ENCODE data around the gene P2RY11. TPM values are rescaled to one million over a fixed set of nuclear protein-coding genes. Genes with fewer than 3 reads are reported as not detected.
A peak's percentile ranks its signal among the peaks of the same experiment; 100 is the strongest.

P2RY11 gene
- polyA plus RNA-seq, 2 donors, result 6.6 to 12.8 TPM

GRCh38 chr19:10083911-10084310 lies 27.6 kb upstream of the P2RY11 start:
- Histone ChIP-seq H3K36me3 (ENCODE audit: control insufficient read depth in 2 of 2, insufficient read depth in 2 of 2, low read length in 1 of 2) (no peaks in the 10 kb centered on the region), H3K27ac (ENCODE audit: low read depth in 2 of 2, low read length in 1 of 2) (no peak overlapping the region), H3K27me3 (ENCODE audit: control insufficient read depth in 1 of 2, insufficient read depth in 2 of 2, low read length in 2 of 2) (no peaks in the 10 kb centered on the region), H3K9me3 (ENCODE audit: control insufficient read depth in 2 of 2, insufficient read depth in 1 of 2, low read depth in 1 of 2, low read length in 1 of 2) (no peaks in the 10 kb centered on the region), H3K4me1 (ENCODE audit: control insufficient read depth in 2 of 2, insufficient read depth in 2 of 2, low read length in 1 of 2) (no peaks in the 10 kb centered on the region), H3K4me3 (ENCODE audit: low read depth in 1 of 2, low read length in 2 of 2) (no peak overlapping the region)
- WGBS, 2 donors, result 78 to 83% methylated on average over 9 of the region's 9 CpGs

GRCh38 chr19:10084803-10085202 lies 26.7 kb upstream of the P2RY11 start:
- H3K27me3 ChIP-seq (ENCODE audit: control insufficient read depth in 1 of 2, insufficient read depth in 2 of 2, low read length in 2 of 2), result no peaks in the 10 kb centered on the region
- H3K4me1 ChIP-seq (ENCODE audit: control insufficient read depth in 2 of 2, insufficient read depth in 2 of 2, low read length in 1 of 2), result no peaks in the 10 kb centered on the region
- peaks cover 0 to 3% of the 10 kb centered on the region in 2 donors for H3K36me3 ChIP-seq (ENCODE audit: control insufficient read depth in 2 of 2, insufficient read depth in 2 of 2, low read length in 1 of 2)
- H3K9me3 ChIP-seq (ENCODE audit: control insufficient read depth in 2 of 2, insufficient read depth in 1 of 2, low read depth in 1 of 2, low read length in 1 of 2), result peaks cover 0 to 2% of the 10 kb centered on the region in 2 donors
- no peak overlapping the region for H3K4me3 ChIP-seq (ENCODE audit: low read depth in 1 of 2, low read length in 2 of 2)
- WGBS, 2 donors, result 68 to 71% methylated on average over 3 of the region's 3 CpGs
- H3K27ac ChIP-seq (ENCODE audit: low read depth in 2 of 2, low read length in 1 of 2), result no peak overlapping the region

GRCh38 chr19:10085641-10086590 lies 25.6 kb upstream of the P2RY11 start, which contains the start of gene SHFL:
Gene SHFL, plus strand, starts transcription at chr19:10086317. Its CDS starts 111 bp downstream, at chr19:10086428.
- peak within 1 kb of the TSS; percentile 76 to 83 for H3K27ac ChIP-seq (ENCODE audit: low read depth in 2 of 2, low read length in 1 of 2)
- no peaks in the 10 kb centered on the region for H3K27me3 ChIP-seq (ENCODE audit: control insufficient read depth in 1 of 2, insufficient read depth in 2 of 2, low read length in 2 of 2)
- H3K4me1 ChIP-seq (ENCODE audit: control insufficient read depth in 2 of 2, insufficient read depth in 2 of 2, low read length in 1 of 2), result no peaks in the 10 kb centered on the region
- H3K36me3 ChIP-seq (ENCODE audit: control insufficient read depth in 2 of 2, insufficient read depth in 2 of 2, low read length in 1 of 2), result peaks cover 0 to 7% of the 10 kb centered on the region in 2 donors
- H3K9me3 ChIP-seq (ENCODE audit: control insufficient read depth in 2 of 2, insufficient read depth in 1 of 2, low read depth in 1 of 2, low read length in 1 of 2), result peaks cover 0 to 4% of the 10 kb centered on the region in 2 donors
- peak within 1 kb of the TSS; percentile 79 to 89 for H3K4me3 ChIP-seq (ENCODE audit: low read depth in 1 of 2, low read length in 2 of 2)
- WGBS, 2 donors, result 3 to 4% methylated on average over 73 to 81 of the region's 81 CpGs

GRCh38 chr19:10086591-10087192 lies 24.8 kb upstream of the P2RY11 start:
- 4 to 5% methylated on average over 43 of the region's 43 CpGs for WGBS, 2 donors
- H3K4me1 ChIP-seq (ENCODE audit: control insufficient read depth in 2 of 2, insufficient read depth in 2 of 2, low read length in 1 of 2), result no peaks in the 10 kb centered on the region

GRCh38 chr19:10087296-10088061 lies 24.0 kb upstream of the P2RY11 start:
- H3K27me3 ChIP-seq (ENCODE audit: control insufficient read depth in 1 of 2, insufficient read depth in 2 of 2, low read length in 2 of 2), result no peaks in the 10 kb centered on the region
- 82 to 86% methylated on average over 18 of the region's 18 CpGs for WGBS, 2 donors
- peaks cover 0 to 20% of the 10 kb centered on the region in 2 donors for H3K36me3 ChIP-seq (ENCODE audit: control insufficient read depth in 2 of 2, insufficient read depth in 2 of 2, low read length in 1 of 2)
- peak overlapping the region in 1 of 2 donors; percentile 83 for H3K27ac ChIP-seq (ENCODE audit: low read depth in 2 of 2, low read length in 1 of 2)
- H3K9me3 ChIP-seq (ENCODE audit: control insufficient read depth in 2 of 2, insufficient read depth in 1 of 2, low read depth in 1 of 2, low read length in 1 of 2), result peaks cover 0 to 4% of the 10 kb centered on the region in 2 donors
- H3K4me1 ChIP-seq (ENCODE audit: control insufficient read depth in 2 of 2, insufficient read depth in 2 of 2, low read length in 1 of 2), result no peaks in the 10 kb centered on the region
- peak overlapping the region in 1 of 2 donors; percentile 89 for H3K4me3 ChIP-seq (ENCODE audit: low read depth in 1 of 2, low read length in 2 of 2)

More at GRCh38 chr19:10086591-10087192, 24.8 kb upstream of the P2RY11 start:
- Histone ChIP-seq H3K4me3 (ENCODE audit: low read depth in 1 of 2, low read length in 2 of 2) (peak overlapping the region; percentile 79 to 89), H3K27me3 (ENCODE audit: control insufficient read depth in 1 of 2, insufficient read depth in 2 of 2, low read length in 2 of 2) (no peaks in the 10 kb centered on the region), H3K9me3 (ENCODE audit: control insufficient read depth in 2 of 2, insufficient read depth in 1 of 2, low read depth in 1 of 2, low read length in 1 of 2) (peaks cover 0 to 4% of the 10 kb centered on the region in 2 donors), H3K27ac (ENCODE audit: low read depth in 2 of 2, low read length in 1 of 2) (peak overlapping the region; percentile 76 to 83), H3K36me3 (ENCODE audit: control insufficient read depth in 2 of 2, insufficient read depth in 2 of 2, low read length in 1 of 2) (peaks cover 0 to 14% of the 10 kb centered on the region in 2 donors)

- H3K27ac ChIP-seq (ENCODE audit: low read depth in 2 of 2, low read length in 1 of 2), result no peak overlapping the region
- H3K4me3 ChIP-seq (ENCODE audit: low read depth in 1 of 2, low read length in 2 of 2), result no peak overlapping the region
- peaks cover 0 to 4% of the 10 kb centered on the region in 2 donors for H3K9me3 ChIP-seq (ENCODE audit: control insufficient read depth in 2 of 2, insufficient read depth in 1 of 2, low read depth in 1 of 2, low read length in 1 of 2)
- H3K27me3 ChIP-seq (ENCODE audit: control insufficient read depth in 1 of 2, insufficient read depth in 2 of 2, low read length in 2 of 2), result no peaks in the 10 kb centered on the region
- WGBS, 2 donors, result 86 to 88% methylated on average over 6 of the region's 6 CpGs
- peaks cover 0 to 27% of the 10 kb centered on the region in 2 donors for H3K36me3 ChIP-seq (ENCODE audit: control insufficient read depth in 2 of 2, insufficient read depth in 2 of 2, low read length in 1 of 2)
- H3K4me1 ChIP-seq (ENCODE audit: control insufficient read depth in 2 of 2, insufficient read depth in 2 of 2, low read length in 1 of 2), result no peaks in the 10 kb centered on the region
Observed at GRCh38 chr19:10088949-10089554, 22.4 kb upstream of the P2RY11 start.

GRCh38 chr19:10089801-10090375 lies 21.6 kb upstream of the P2RY11 start:
- Histone ChIP-seq H3K27ac (ENCODE audit: low read depth in 2 of 2, low read length in 1 of 2) (no peak overlapping the region), H3K27me3 (ENCODE audit: control insufficient read depth in 1 of 2, insufficient read depth in 2 of 2, low read length in 2 of 2) (no peaks in the 10 kb centered on the region), H3K4me1 (ENCODE audit: control insufficient read depth in 2 of 2, insufficient read depth in 2 of 2, low read length in 1 of 2) (no peaks in the 10 kb centered on the region), H3K4me3 (ENCODE audit: low read depth in 1 of 2, low read length in 2 of 2) (no peak overlapping the region), H3K36me3 (ENCODE audit: control insufficient read depth in 2 of 2, insufficient read depth in 2 of 2, low read length in 1 of 2) (peaks cover 0 to 27% of the 10 kb centered on the region in 2 donors), H3K9me3 (ENCODE audit: control insufficient read depth in 2 of 2, insufficient read depth in 1 of 2, low read depth in 1 of 2, low read length in 1 of 2) (peaks cover 0 to 4% of the 10 kb centered on the region in 2 donors)
- WGBS, 2 donors, result 76% methylated on average over 15 of the region's 15 CpGs

GRCh38 chr19:10091370-10091687 lies 20.2 kb upstream of the P2RY11 start:
- peaks cover 0 to 27% of the 10 kb centered on the region in 2 donors for H3K36me3 ChIP-seq (ENCODE audit: control insufficient read depth in 2 of 2, insufficient read depth in 2 of 2, low read length in 1 of 2)
- WGBS, 2 donors, result 90 to 94% methylated on average over 17 of the region's 17 CpGs
- H3K27ac ChIP-seq (ENCODE audit: low read depth in 2 of 2, low read length in 1 of 2), result no peak overlapping the region
- no peak overlapping the region for H3K4me3 ChIP-seq (ENCODE audit: low read depth in 1 of 2, low read length in 2 of 2)
- peaks cover 0 to 1% of the 10 kb centered on the region in 2 donors for H3K4me1 ChIP-seq (ENCODE audit: control insufficient read depth in 2 of 2, insufficient read depth in 2 of 2, low read length in 1 of 2)
- peaks cover 0 to 4% of the 10 kb centered on the region in 2 donors for H3K9me3 ChIP-seq (ENCODE audit: control insufficient read depth in 2 of 2, insufficient read depth in 1 of 2, low read depth in 1 of 2, low read length in 1 of 2)
- no peaks in the 10 kb centered on the region for H3K27me3 ChIP-seq (ENCODE audit: control insufficient read depth in 1 of 2, insufficient read depth in 2 of 2, low read length in 2 of 2)
